GM12878 (cell line): ENCODE results near the gene KIF23. TPM values are rescaled to one million over a fixed set of nuclear protein-coding genes. Genes with fewer than 3 reads are reported as not detected.

ENCODE experiments used
- ATAC-seq: fragments of 200-7000 bp; cut with Tn5 transposase; 3 replicates; pipeline ENCODE4 v1.9.1; 2020; ENCODE audit warnings: mild to moderate bottlenecking, moderate library complexity
- BruUV-seq: library from RNA; stranded (reverse); fragments of 400-500 nt; replicated peaks from 2 replicates; lab custom pipeline; 2021; lab: Mats Ljungman, UMichigan
- CTCF ChIA-PET: fragments of 300-600 bp; sonication (Branson Sonifier 250); formaldehyde crosslinking; extraction: SDS; loops from one replicate; lab custom pipeline; 2021; ENCODE audit warnings: inconsistent platforms; lab: Yijun Ruan, JAX
- POLR2A ChIA-PET: fragments of 350-600 bp; formaldehyde crosslinking; extraction: SDS; loops from one replicate; lab custom pipeline; 2021; ENCODE audit warnings: inconsistent platforms; lab: Charles Lee
- RAD21 ChIA-PET: fragments of 300-600 bp; sonication (Branson Sonifier 250); formaldehyde crosslinking; loops from one replicate; lab custom pipeline; 2023; ENCODE audit warnings: antibody characterized with exemption; ENCODE audit not compliant: unreplicated experiment; lab: Charles Lee
- SMC1A ChIA-PET: fragments of 300-600 bp; sonication (Branson Sonifier 250); formaldehyde crosslinking; loops from one replicate; lab custom pipeline; 2023; ENCODE audit not compliant: unreplicated experiment, uncharacterized antibody; lab: Charles Lee
- DNase-seq: peaks from one replicate; pipeline ENCODE4 v3.0.0-alpha.2; 2011; ENCODE audit warnings: low read depth, low spot score
- FAIRE-seq: peaks from 3 replicates; lab custom pipeline; 2011; peaks lifted over from hg19 to GRCh38; lab: Jason Lieb, UNC
- H2AFZ ChIP-seq: 2 replicates; pipeline ENCODE4 v1.6.0; 2011; ENCODE audit warnings: low read depth, low read length, control low read depth; ENCODE audit not compliant: control insufficient read depth
- H3K27ac ChIP-seq: 2 replicates; pipeline ENCODE4 v1.5.1; 2011; ENCODE audit warnings: control low read depth; ENCODE audit not compliant: control insufficient read depth, insufficient read depth
- H3K27me3 ChIP-seq, 2 experiments: replicated peaks in 1 of 2; 2 replicates each; pipeline versions ENCODE4 v1.6.0 to v1.6.1; 2011; ENCODE audit warnings: low read length in 1 of 2; ENCODE audit not compliant: control insufficient read depth in 2 of 2, insufficient read depth in 2 of 2
- H3K36me3 ChIP-seq, 2 experiments: 2 replicates each; pipeline ENCODE4 v1.5.1; 2011; ENCODE audit warnings: low read length in 1 of 2; ENCODE audit not compliant: control insufficient read depth in 2 of 2, insufficient read depth in 2 of 2
- H3K4me1 ChIP-seq: 2 replicates; pipeline ENCODE4 v1.6.1; 2011; ENCODE audit warnings: mild to moderate bottlenecking, low read length, moderate library complexity, mixed read lengths; ENCODE audit not compliant: control insufficient read depth, insufficient read depth
- H3K4me2 ChIP-seq: 2 replicates; pipeline ENCODE4 v1.6.0; 2011; ENCODE audit warnings: control low read depth; ENCODE audit not compliant: control insufficient read depth, insufficient read depth
- H3K4me3 ChIP-seq: fragments of 200-600 bp; sonication (generic); 2 replicates; pipeline ENCODE4 v1.5.1; 2016
- H3K79me2 ChIP-seq: 2 replicates; pipeline ENCODE4 v1.6.0; 2011; ENCODE audit warnings: low read length; ENCODE audit not compliant: control insufficient read depth, insufficient read depth
- H3K9ac ChIP-seq: 2 replicates; pipeline ENCODE4 v1.8.0; 2011; ENCODE audit warnings: low read length, control low read depth, mixed read lengths; ENCODE audit not compliant: control insufficient read depth, insufficient read depth
- H3K9me3 ChIP-seq: replicated peaks from 3 replicates; pipeline ENCODE4 v1.5.1; 2011; ENCODE audit warnings: mild to moderate bottlenecking, low read length; ENCODE audit not compliant: control insufficient read depth, insufficient read depth
- H4K20me1 ChIP-seq: 2 replicates; pipeline ENCODE4 v1.6.0; 2011; ENCODE audit not compliant: control insufficient read depth, insufficient read depth
- CHD2 ChIP-seq: IDR thresholded peaks from 2 replicates; pipeline ENCODE4 v1.6.1; 2011; ENCODE audit warnings: low read depth, low read length, improper control_type of control experiment, borderline replicate concordance
- FOXK2 ChIP-seq: fragments of 450-650 bp; IDR thresholded peaks from 2 replicates; pipeline ENCODE4 v1.6.1; 2017; ENCODE audit warnings: mild to moderate bottlenecking, moderate library complexity
- NR2C2 ChIP-seq: IDR thresholded peaks from 2 replicates; pipeline ENCODE4 v1.6.1; 2011; ENCODE audit warnings: borderline replicate concordance, low read depth; ENCODE audit not compliant: control insufficient read depth, insufficient read length
- PML ChIP-seq: IDR thresholded peaks from 2 replicates; pipeline ENCODE4 v1.6.1; 2012; ENCODE audit warnings: low read length, inconsistent platforms
- POU2F2 ChIP-seq: IDR thresholded peaks from 3 replicates; pipeline ENCODE4 v1.6.1; 2011; ENCODE audit warnings: low read depth, mild to moderate bottlenecking, low read length, borderline replicate concordance
- RELA ChIP-seq: fragments of 450-650 bp; IDR thresholded peaks from 2 replicates; pipeline ENCODE4 v1.8.0; 2014; ENCODE audit warnings: borderline replicate concordance; ENCODE audit not compliant: partially characterized antibody
- RUNX3 ChIP-seq: IDR thresholded peaks from 2 replicates; pipeline ENCODE4 v1.6.1; 2012; ENCODE audit warnings: low read length, inconsistent platforms
- SMC3 ChIP-seq: IDR thresholded peaks from 2 replicates; pipeline ENCODE4 v1.6.1; 2011; ENCODE audit warnings: low read length, improper control_type of control experiment, borderline replicate concordance
- SPI1 ChIP-seq: IDR thresholded peaks from 2 replicates; pipeline ENCODE4 v1.6.1; 2011; ENCODE audit warnings: low read depth, mild to moderate bottlenecking, low read length, moderate library complexity, borderline replicate concordance; ENCODE audit not compliant: insufficient read depth
- TCF12 ChIP-seq: IDR thresholded peaks from 2 replicates; pipeline ENCODE4 v1.6.1; 2011; ENCODE audit warnings: low read depth, mild to moderate bottlenecking, low read length
- WRNIP1 ChIP-seq: IDR thresholded peaks from 2 replicates; pipeline ENCODE4 v1.6.1; 2011; ENCODE audit warnings: low read depth, low read length, improper control_type of control experiment, borderline replicate concordance
- ZBTB11 ChIP-seq: fragments of 450-650 bp; formaldehyde crosslinking; IDR thresholded peaks from 2 replicates; pipeline ENCODE4 v1.5.0; 2022; ENCODE audit warnings: mild to moderate bottlenecking, missing genetic modification characterization
- ZNF207 ChIP-seq: fragments of 450-650 bp; IDR thresholded peaks from 2 replicates; pipeline ENCODE4 v1.6.1; 2014; ENCODE audit warnings: antibody characterized with exemption, mild to moderate bottlenecking, borderline replicate concordance
- WGBS: methylation state at CpG from one replicate; pipeline ENCODE4 v1.1.6; 2016; ENCODE audit warnings: low lambda C conversion rate; ENCODE audit not compliant: insufficient replicate concordance, insufficient coverage; ENCODE audit errors: missing lambda C conversion rate; 5-methylcytosine and 5-hydroxymethylcytosine counted together
- in situ Hi-C: fragments of 300-500 bp; cut with MboI; formaldehyde crosslinking; loops from 9 replicates; pipeline ENCODE4 v1.14.3; 2018; ENCODE audit warnings: mixed read lengths
- intact Hi-C: fragments of 100-400 bp; cut with micrococcal nuclease; formaldehyde crosslinking; loops from one replicate; pipeline ENCODE4 v1.14.2; 2022; ENCODE audit not compliant: unreplicated experiment
- polyA plus RNA-seq, 11 experiments: library from polyadenylated mRNA; depleted of rRNA in 4 of 11; unstranded in 6 of 11; stranded (reverse) in 5 of 11; fragments of >200 nt; fragmentation: Nextera tagmentation in 4 of 11; fragmentation: Illumina TruSeq in 1 of 11; extraction: Ambion mirVana in 4 of 11; extraction: Trizol in 1 of 11; gene quantifications; 1 replicate in 1 of 11; 2 replicates in 10 of 11; pipeline versions ENCODE4 v1.2.1 to v1.2.3, GENCODE V29; 2011 to 2016; ENCODE audit warnings: inconsistent platforms in 2 of 11, missing spikeins in 2 of 11, low read depth in 1 of 11
- total RNA-seq, 4 experiments: library from RNA; depleted of rRNA in 3 of 4; stranded (reverse); fragments of >200 nt in 3 of 4; fragmentation: Illumina TruSeq in 1 of 4; extraction: Trizol in 1 of 4; gene quantifications; 2 replicates each; pipeline versions ENCODE4 v1.2.1 to v1.2.3, GENCODE V29; 2013 to 2021
- TF ChIP-seq, protein P1 (sequence below): IDR thresholded peaks from 2 replicates; pipeline ENCODE4 v1.6.1; 2012; ENCODE audit warnings: low read length, inconsistent platforms

Gene KIF23
- total and polyA plus RNA-seq, 10 of the 15 experiments (the other 5 are each of a cell fraction or from before 2014, with no cell fraction given): 28.0 to 62.5 (median 46.6) TPM

DNA sequence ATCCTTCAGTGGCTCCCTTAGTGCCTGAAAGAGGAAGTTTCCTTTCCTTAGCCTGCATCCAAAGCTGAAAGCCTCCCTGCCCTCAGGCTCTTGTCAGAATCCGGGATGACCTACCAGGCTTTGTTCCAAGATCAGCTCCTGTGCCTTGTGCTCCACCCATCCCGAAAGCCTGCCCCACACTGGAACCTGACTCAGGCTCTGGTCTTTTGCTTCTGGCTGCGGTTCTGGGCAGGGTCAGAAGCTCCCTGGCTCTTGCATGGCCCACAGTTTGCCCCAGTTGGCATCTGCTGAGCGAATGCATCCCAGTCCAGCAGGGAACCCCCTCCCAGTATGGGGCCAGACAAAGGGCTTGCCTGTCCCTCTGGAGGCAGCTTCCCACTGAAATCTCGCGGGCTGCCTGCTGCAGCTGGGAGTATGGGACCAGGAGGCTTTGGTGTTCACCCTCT is 25.9 kb upstream of the KIF23 start:
- no peak for DNase-seq
- no peaks in the 10 kb centered on the region for H4K20me1 ChIP-seq
- FAIRE-seq: no peak
- ChIA-PET SMC1A (no interaction called here), CTCF (no interaction called here), POLR2A (no interaction called here), RAD21 (no interaction called here)
- intact Hi-C loops: no loop called here
- no peak overlapping the region for H3K9ac ChIP-seq
- H3K27ac ChIP-seq: no peak overlapping the region
- H3K36me3 ChIP-seq: no peaks in the 10 kb centered on the region
- no peak overlapping the region for H3K4me3 ChIP-seq
- H3K9me3 ChIP-seq: no peaks in the 10 kb centered on the region
- H3K27me3 ChIP-seq: peaks cover 0 to 3% of the 10 kb centered on the region in 2 experiments; a peak in 1 of 4 replicates
- 10% methylated on average over 6 of the region's 6 CpGs for WGBS
- no peak for ATAC-seq
- no peaks in the 10 kb centered on the region for H3K79me2 ChIP-seq
- no peak for TF ChIP-seq SMC3
- no peak for TF ChIP-seq PML
- no peaks in the 10 kb centered on the region for H3K4me1 ChIP-seq
- H3K4me2 ChIP-seq: no peak overlapping the region
- no peak overlapping the region for H2AFZ ChIP-seq
- in situ Hi-C loops: loop anchor here (5.0 kb wide), 1 partner anchor 326 kb away; no protein-coding TSS in a partner anchor
- BruUV-seq: no TSS peak

DNA sequence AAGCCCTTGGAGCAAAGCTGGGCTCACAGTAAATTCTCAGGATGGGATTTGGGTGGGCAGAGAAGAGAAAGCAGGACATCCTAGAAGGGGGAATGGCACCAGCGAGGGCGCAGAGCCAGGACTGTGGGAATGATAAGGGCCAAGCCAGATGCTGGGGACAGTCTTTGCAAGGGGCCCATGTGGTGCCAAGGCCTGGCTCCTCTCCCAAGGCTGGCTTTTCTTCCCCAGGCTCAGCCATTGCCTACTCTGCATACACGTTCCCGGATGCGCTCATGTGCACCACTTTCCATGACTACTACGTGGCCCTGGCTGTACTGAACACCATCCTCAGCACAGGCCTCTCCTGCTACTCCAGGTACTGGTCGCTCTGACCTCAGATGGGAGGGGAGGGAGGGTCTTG is 24.7 kb upstream of the KIF23 start:
- Histone ChIP-seq H3K9me3 (no peaks in the 10 kb centered on the region), H3K79me2 (no peaks in the 10 kb centered on the region), H3K36me3 (no peaks in the 10 kb centered on the region), H3K27me3 (peaks cover 0 to 3% of the 10 kb centered on the region in 2 experiments; a peak in 1 of 4 replicates), H3K4me2 (no peak overlapping the region), H3K4me3 (no peak overlapping the region), H3K27ac (no peak overlapping the region), H4K20me1 (no peaks in the 10 kb centered on the region), H2AFZ (no peak overlapping the region), H3K4me1 (no peaks in the 10 kb centered on the region), H3K9ac (no peak overlapping the region)
- RAD21 ChIA-PET: no interaction called here
- no peak for FAIRE-seq
- POLR2A ChIA-PET: no interaction called here
- in situ Hi-C loops (loop anchor here (5.0 kb wide), 1 partner anchor 327 kb away; no protein-coding TSS in a partner anchor), intact Hi-C loops (no loop called here)
- no peak for ATAC-seq
- WGBS: 30% methylated on average over 6 of the region's 7 CpGs
- no peak for DNase-seq
- SMC1A ChIA-PET: interaction anchor here (0.6 kb wide), 1 partner anchor 322 kb away, joined by 3 read pairs; no protein-coding TSS in a partner anchor
- BruUV-seq: no TSS peak
- CTCF ChIA-PET: no interaction called here
- TF ChIP-seq NR2C2: no peak
- no peak for TF ChIP-seq WRNIP1
- no peak for TF ChIP-seq CHD2
- no peak for TF ChIP-seq FOXK2
- no peak for TF ChIP-seq SPI1
- no peak for TF ChIP-seq ZBTB11 (CRISPR knock-in tag)
- TF ChIP-seq POU2F2: no peak
- no peak for TF ChIP-seq RELA
- no peak for TF ChIP-seq TCF12
- TF ChIP-seq, protein P1, sequence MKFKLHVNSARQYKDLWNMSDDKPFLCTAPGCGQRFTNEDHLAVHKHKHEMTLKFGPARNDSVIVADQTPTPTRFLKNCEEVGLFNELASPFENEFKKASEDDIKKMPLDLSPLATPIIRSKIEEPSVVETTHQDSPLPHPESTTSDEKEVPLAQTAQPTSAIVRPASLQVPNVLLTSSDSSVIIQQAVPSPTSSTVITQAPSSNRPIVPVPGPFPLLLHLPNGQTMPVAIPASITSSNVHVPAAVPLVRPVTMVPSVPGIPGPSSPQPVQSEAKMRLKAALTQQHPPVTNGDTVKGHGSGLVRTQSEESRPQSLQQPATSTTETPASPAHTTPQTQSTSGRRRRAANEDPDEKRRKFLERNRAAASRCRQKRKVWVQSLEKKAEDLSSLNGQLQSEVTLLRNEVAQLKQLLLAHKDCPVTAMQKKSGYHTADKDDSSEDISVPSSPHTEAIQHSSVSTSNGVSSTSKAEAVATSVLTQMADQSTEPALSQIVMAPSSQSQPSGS: no peak
- TF ChIP-seq RUNX3: no peak
- TF ChIP-seq ZNF207: no peak
